Lower leg skin (tissue), 4 donors: Measurements from ENCODE around the gene WIPI1. TPM values are rescaled to one million over a fixed set of nuclear protein-coding genes. Genes with fewer than 3 reads are reported as not detected.
"Not testable (repeated sequence)": the region's sequence is repeated elsewhere in the genome, so short reads cannot be mapped to it uniquely, and the experiment has no call there.

ENCODE experiments used
- DNase-seq, 2 donors: peaks; one replicate each; pipeline ENCODE4 v3.0.0-alpha.2; 2019; ENCODE audit warnings: low spot score in 2 of 2
- H3K4me3 ChIP-seq: fragments of 200-600 bp; sonication (generic); 2 replicates; pipeline ENCODE4 v1.5.1; 2017; ENCODE audit warnings: mild to moderate bottlenecking, low read depth; ENCODE audit not compliant: poor library complexity, severe bottlenecking
- POLR2A ChIP-seq, 2 donors: fragments of 450-650 bp; IDR thresholded peaks; one replicate each; pipeline ENCODE4 v1.6.1; 2016 to 2017; ENCODE audit warnings: antibody characterized with exemption in 2 of 2, mild to moderate bottlenecking in 1 of 2, moderate library complexity in 1 of 2
- WGBS, 2 donors: methylation state at CpG; one replicate each; pipeline ENCODE4 v1.1.5; 2018; 5-methylcytosine and 5-hydroxymethylcytosine counted together
- intact Hi-C: fragments of 100-400 bp; cut with DNase I; formaldehyde crosslinking; loops from one replicate; pipeline ENCODE4 v1.15.0; 2023; ENCODE audit warnings: low total_unique reads
- total RNA-seq, 4 donors: library from RNA; depleted of rRNA; stranded (reverse); fragments of >200 nt; gene quantifications; one replicate each; pipeline ENCODE4 v1.1.0, GENCODE V29; 2016
- TF ChIP-seq, protein P1 (sequence below), 3 donors: fragments of 450-650 bp; IDR thresholded peaks; one replicate each; pipeline ENCODE4 v1.5.1; 2016; ENCODE audit warnings: antibody characterized with exemption in 3 of 3, mild to moderate bottlenecking in 3 of 3, moderate library complexity in 2 of 3

Gene WIPI1
- total RNA-seq, 4 donors from 2014 or later, result 21.7 to 64.3 (median 38.2) TPM

DNA sequence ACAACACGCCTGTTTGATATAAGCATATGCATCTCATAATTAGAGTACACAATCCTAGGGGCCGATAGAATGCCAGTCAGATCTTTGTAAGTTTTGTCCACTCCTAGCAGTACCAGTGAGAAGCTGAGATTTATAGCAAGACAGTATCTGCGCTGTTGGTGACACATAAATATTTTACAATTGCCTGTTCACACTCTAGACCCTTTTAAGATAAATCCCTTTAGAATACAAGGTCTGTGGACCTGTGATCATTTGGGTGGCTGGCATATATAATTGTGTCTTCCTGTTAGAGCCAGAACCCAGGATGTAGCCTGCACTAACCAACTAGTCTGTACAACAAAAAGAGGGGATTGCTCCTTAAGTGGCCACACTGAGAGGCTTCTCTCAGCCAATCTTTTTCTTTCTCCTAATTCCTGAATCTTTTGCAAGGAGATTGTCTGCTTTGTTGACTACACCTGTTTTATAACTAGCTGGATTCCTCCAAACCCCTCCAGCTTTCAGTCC lies 74.7 kb downstream of the WIPI1 start:
- DNase-seq, result no peak
- intact Hi-C loops, result no loop called here
- no peak overlapping the region for H3K4me3 ChIP-seq
- TF ChIP-seq POLR2A (IDR thresholded peaks at IDR 0.05), result no peak
- WGBS, 2 donors, result 94 to 95% methylated on average over 3 of the region's 3 CpGs

DNA sequence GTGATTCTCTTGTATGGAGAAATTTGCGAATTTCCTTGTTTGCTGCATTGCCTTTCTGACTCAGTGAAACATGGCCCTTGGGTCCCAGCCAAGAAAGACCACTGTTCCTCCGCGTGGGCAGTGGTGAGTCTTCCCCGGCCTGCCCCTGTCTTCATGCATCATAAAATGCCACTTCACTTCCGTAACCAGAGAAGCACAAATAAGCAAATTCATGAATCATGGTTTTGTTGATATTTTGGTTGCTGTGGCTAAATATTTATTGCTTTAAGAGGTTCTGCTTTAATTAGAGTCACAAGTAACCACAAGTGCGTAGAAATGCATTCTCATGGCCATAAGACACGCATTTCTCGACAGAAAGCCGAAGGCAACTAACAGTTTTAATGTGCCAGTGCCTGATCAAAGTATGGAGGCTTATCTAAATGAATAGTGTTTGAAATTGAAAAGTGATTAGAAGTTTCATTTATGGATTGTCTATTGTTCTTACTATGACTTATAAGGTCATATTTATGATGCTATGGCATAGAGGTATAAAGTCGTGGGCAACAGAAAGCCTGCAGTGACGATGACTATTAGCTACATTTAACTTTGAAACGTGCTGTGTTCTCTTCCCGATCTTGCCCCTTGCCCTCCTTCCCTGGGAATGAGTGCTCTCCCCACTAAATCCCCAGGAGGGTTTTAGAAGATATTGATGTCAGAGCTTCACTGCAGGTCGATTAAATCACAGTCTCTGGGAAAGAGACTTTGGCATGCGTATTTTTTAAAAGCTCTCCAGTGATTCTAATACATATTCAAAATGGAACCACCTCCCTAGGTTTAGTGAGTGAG lies 76.0 kb downstream of the WIPI1 start:
- intact Hi-C loops, result no loop called here
- no peak overlapping the region for H3K4me3 ChIP-seq
- WGBS, 2 donors, result 66 to 71% methylated on average over 15 of the region's 15 CpGs
- TF ChIP-seq, protein P1, sequence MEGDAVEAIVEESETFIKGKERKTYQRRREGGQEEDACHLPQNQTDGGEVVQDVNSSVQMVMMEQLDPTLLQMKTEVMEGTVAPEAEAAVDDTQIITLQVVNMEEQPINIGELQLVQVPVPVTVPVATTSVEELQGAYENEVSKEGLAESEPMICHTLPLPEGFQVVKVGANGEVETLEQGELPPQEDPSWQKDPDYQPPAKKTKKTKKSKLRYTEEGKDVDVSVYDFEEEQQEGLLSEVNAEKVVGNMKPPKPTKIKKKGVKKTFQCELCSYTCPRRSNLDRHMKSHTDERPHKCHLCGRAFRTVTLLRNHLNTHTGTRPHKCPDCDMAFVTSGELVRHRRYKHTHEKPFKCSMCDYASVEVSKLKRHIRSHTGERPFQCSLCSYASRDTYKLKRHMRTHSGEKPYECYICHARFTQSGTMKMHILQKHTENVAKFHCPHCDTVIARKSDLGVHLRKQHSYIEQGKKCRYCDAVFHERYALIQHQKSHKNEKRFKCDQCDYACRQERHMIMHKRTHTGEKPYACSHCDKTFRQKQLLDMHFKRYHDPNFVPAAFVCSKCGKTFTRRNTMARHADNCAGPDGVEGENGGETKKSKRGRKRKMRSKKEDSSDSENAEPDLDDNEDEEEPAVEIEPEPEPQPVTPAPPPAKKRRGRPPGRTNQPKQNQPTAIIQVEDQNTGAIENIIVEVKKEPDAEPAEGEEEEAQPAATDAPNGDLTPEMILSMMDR (IDR thresholded peaks at IDR 0.05), result no peak
- no peak for TF ChIP-seq POLR2A (IDR thresholded peaks at IDR 0.05)
- DNase-seq, result no peak

DNA sequence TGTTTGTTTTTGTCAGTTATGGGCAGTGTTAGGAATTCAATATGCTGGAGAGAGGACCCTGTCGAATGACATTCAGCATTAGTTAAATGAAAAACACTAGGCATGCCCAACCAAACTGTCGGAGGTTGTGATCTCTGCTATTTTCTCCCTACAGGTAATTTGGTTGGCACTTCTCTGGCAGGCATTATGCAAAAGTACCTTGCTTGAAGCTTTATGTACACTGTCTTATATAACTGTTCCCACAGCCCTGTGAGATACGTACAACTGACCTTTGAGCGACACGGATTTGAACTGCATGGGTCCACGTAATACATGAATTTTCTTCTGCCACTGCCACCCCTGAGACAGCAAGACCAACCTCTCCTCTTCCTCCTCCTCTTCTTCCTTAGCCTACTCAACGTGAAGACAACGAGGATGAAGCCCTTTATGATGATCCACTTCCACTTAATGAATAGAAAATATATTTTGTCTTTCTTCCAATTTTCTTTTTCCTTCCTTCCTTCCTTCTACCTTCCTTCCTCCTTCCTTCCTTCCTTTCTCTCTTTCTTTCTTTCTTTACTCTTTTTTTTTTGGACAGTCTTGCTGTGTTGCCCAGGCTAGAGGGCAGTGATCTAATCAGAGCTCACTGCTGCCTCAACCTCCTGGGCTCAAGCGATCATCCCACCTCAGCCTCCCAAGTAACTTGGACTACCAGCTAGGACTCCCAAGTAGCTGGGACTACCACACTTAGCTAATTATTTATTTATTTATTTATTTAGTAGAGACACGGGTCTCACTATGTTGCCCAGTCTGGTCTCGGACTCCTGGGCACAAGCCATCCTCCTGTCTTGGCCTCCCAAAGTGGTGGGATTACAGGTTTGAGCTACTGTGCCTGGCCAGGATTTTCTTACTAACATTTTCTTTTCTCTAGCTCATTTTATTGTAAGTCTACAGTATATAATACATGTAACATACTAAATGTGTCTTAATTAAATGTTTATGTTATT lies 77.3 kb downstream of the WIPI1 start:
- no peak for TF ChIP-seq POLR2A (IDR thresholded peaks at IDR 0.05)
- 93 to 95% methylated on average over 11 of the region's 11 CpGs for WGBS, 2 donors
- no peak for DNase-seq
- intact Hi-C loops, result no loop called here
- H3K4me3 ChIP-seq, result no peak overlapping the region

DNA sequence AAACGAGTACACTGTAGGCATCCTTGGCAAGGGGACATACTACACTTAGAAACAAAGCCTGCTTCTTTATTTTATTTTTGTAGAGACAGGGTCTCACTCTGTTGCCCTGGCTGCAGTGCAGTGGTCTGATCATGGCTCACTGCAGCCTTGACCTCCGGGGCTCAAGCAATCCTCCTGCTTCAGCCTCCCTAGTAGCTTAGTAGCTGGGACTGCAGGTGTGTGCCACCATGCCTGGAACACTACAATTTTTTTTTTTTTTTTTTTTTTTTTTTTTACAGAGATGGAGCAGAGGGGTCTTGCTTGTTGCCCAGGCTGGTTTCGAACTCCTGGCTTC lies 78.2 kb downstream of the WIPI1 start:
- no peak overlapping the region for H3K4me3 ChIP-seq
- no peak for TF ChIP-seq POLR2A (IDR thresholded peaks at IDR 0.05)
- TF ChIP-seq, protein P1 (IDR thresholded peaks at IDR 0.05), result no peak
- DNase-seq, result no peak
- intact Hi-C loops, result no loop called here
- WGBS, 2 donors, result 73 to 75% methylated on average over 3 of the region's 3 CpGs

DNA sequence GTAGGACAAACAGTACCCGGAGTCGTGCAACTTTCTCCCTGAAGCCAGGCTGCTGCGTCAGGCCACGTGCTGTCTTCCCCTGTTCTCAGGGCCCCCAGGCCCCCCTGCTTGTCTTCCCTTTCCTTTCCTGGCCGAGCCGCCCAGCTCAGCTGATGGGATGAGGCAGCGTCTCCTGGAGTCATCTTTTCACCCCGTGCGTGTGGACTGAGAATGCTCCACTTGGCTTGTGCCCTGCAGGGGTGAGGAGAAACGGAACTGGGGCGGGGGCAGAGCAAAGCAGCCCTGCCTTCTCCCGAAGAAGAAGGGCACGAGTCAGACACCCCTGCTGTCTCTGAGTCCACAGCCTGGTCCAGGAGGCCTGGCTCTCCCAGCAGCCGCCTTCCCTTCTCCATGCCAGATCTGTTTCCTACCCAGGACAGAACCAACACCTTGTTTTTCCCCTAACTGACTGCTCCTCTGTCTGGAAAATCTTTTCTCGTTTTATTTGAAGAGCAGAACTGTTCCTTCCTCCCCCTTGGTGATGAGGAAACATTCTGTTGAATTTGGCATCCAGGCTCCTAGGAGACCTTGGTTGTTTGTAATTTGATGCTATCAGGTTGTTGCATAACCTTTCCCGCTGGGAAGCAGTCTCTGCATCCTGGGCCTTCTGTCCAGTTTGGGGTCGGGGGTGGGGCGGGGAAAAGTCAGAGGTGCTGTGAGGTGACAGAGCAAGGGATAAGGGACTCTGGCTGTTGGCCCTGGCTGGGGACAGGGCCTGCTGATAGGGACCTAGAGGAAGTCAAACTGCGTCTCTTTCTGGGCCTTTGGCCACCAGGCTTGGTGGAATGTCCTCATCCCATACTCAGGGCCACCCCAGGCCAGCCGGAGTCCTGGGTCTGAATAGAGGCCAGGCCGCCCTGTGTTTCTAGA lies 78.8 kb downstream of the WIPI1 start:
- intact Hi-C loops, result no loop called here
- 31% methylated on average over 21 of the region's 21 CpGs for WGBS, 2 donors
- H3K4me3 ChIP-seq, result no peak overlapping the region
- TF ChIP-seq POLR2A (IDR thresholded peaks at IDR 0.05), result no peak
- TF ChIP-seq, protein P1 (IDR thresholded peaks at IDR 0.05), result no peak
- peak; percentile 94 to 99 for DNase-seq

DNA sequence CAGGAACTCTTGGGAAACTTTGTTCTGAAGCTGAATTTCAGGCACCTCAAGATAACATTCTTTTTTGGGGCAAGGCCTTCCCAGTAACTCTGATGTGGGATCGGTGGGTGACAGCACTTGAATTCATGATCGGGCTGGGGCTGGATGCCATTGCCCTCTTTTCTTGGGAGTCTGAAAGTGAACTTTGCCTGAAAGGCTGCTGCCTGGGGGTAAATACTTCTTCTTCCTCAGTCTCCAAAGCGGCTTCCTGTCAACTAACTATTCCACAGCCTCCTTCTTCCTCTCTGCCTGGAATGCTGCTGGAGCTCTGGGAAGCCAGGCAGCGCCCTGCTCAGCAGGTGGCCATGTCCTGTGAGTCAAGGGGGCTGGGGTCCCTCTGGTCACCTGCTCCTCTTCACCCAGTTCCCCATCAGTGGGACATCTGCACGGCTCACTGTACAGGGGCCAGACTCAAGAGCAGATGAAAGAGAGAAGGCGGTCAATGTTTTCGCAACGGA lies 79.5 kb downstream of the WIPI1 start:
- no peak for DNase-seq
- WGBS, 2 donors, result 62 to 71% methylated on average over 8 of the region's 8 CpGs
- intact Hi-C loops, result no loop called here
- TF ChIP-seq, protein P1 (IDR thresholded peaks at IDR 0.05), result no peak
- no peak for TF ChIP-seq POLR2A (IDR thresholded peaks at IDR 0.05)
- no peak overlapping the region for H3K4me3 ChIP-seq

DNA sequence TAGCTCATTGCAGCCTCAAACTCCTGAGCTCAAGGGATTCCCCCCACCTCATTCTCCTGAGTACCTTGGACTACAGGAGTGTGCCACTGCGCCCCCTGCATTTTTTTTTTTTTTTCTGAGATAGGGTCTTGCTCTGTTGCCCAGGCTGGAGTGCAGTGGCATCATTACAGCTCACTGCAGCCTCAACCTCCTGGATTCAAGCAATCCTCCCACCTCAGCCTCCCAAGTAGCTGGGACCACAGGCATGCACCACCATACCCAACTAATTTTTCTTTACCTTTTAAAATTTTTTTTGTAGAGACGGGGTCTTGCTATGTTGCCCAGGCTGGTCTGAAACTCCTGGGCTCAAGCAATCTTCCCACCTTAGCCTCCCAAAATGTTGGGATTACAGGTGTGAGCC lies 81.1 kb downstream of the WIPI1 start:
- intact Hi-C loops, DNase-seq, H3K4me3 ChIP-seq: not testable (repeated sequence)
- WGBS, 2 donors, result 93 to 100% methylated on average over 2 of the region's 2 CpGs
